Measurements from ENCODE around the gene ZNF146.
"Not testable (repeated sequence)": the region's sequence is repeated elsewhere in the genome, so short reads cannot be mapped to it uniquely, and the experiment has no call there.

ZNF146 gene

DNA sequence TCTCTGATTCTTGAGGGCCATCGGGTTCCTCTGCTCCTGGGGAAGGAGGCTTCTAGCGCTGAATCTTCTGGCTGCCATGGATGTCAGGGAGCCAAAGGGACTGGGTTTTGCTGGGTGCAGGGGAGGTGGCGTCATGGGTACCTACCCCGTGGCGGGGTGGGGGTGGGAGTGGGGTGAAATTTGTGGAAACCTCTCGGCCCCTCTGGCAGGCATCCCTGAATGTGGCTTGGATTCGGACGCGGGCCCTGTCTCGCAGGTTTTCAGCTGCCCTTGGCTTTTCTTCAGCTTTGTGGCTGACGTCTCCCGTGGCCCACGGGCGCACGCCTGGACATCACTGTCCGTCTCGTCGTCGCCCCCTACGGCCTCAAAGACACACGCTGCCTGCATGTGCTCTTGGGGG, 53.2 kb downstream of the ZNF146 start:
- not testable (repeated sequence) for FAIRE-seq

DNA sequence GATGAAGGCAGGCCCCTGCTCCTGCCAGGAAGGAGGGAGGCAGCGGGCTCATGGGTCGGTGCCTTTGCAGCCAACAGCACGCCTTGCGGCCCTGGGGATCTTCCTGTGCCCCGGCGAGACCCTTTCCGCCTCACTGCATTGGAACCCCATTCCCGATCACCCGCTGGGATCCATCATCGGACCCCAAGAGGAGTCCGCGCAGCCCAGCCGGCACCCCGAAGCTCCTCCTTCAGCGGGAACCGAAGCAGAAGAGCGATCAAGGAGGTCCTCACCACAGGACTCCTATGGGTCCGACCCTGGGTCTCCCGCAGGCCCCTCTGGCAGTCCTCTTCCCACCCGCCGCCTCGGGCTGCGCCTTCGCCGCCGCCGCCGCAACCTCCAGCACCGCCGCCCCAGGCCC, 53.7 kb downstream of the ZNF146 start:
- not testable (repeated sequence) for DNase-seq (ENCODE audit: insufficient read length, low spot score); FAIRE-seq

More for the DNA sequence above, 53.2 kb downstream of the ZNF146 start:
- DNase-seq (ENCODE audit: insufficient read length, low spot score), result not testable (repeated sequence)

DNA sequence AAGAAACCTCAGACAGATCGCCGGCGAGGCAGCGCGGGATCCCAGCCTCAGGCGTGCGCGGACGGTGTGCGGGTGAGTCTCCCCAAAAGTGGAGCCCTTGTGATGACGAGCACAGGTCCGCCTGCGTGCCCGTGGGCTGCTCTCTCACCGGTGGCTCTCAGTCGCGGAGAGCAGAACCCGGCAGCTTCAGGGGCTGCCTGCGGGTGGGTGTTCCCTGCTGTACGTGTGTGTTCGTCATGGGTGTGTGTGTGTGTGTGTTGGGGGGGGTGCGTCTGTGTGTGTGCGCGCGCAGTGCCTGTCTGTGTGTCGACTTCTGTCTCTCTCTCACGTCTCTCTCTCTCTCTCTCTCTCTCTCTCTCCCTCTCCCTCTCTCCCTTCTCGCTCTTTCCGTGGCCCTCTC, 54.4 kb downstream of the ZNF146 start:
- DNase-seq (ENCODE audit: insufficient read length, low spot score); FAIRE-seq: not testable (repeated sequence)

Data from HTR-8/SVneo (cell line).